ENCODE results near the gene PGBD1. TPM values are rescaled to one million over a fixed set of nuclear protein-coding genes. Genes with fewer than 3 reads are reported as not detected.

PGBD1 gene
- total and polyA plus RNA-seq, 2 of the 8 experiments (the other 6 are each of a cell fraction or from before 2014, with no cell fraction given): 2.5 to 9.2 TPM

DNA sequence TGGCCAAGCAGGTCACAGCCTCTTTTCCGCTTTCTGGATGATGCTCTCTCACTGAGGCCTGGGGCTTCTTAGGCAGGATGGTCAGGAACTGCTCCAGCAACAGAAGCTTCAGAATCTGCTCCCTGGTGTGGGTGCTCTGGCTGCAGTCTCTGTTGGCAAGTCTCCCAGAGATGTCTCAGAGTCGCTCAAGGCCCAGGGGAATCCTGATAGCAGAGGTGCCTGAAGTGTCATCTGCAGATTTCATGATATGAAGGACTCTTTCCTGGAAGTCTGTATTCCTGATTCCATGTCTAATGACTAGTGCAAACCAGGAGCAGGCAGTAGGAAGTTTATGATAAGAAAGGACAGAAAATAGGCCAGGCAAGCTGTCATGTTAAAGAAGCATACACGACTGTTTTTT, 34.3 kb downstream of the PGBD1 start:
- no peak overlapping the region for H2AFZ ChIP-seq (ENCODE audit: low read length)
- no peak overlapping the region for H3K27ac ChIP-seq (ENCODE audit: low read depth, low read length)
- H3K36me3 ChIP-seq (ENCODE audit: control insufficient read depth in 2 of 4, insufficient read depth in 4 of 4, low read length in 3 of 4): peaks cover 0 to 2% (median 0%) of the 10 kb centered on the region in 4 experiments; a peak in 1 of 8 replicates
- H3K4me1 ChIP-seq (replicated peaks in 1 of 4; ENCODE audit: control insufficient read depth in 3 of 4, insufficient read depth in 4 of 4, low read length in 3 of 4): peaks cover 0 to 1% (median 0%) of the 10 kb centered on the region in 4 experiments; a peak in 1 of 7 replicates
- no peaks in the 10 kb centered on the region for H3K27me3 ChIP-seq (replicated peaks in 1 of 4; ENCODE audit: control insufficient read depth in 3 of 4, extremely low read depth in 1 of 4, insufficient read depth in 3 of 4, low read length in 3 of 4)
- H2BK5ac ChIP-seq (ENCODE audit: low read depth, low read length): no peak overlapping the region
- no peak overlapping the region for H2BK15ac ChIP-seq (ENCODE audit: low read length)
- ChIA-PET POLR2A (ENCODE audit: partially characterized antibody) (interaction anchor here (0.6 kb wide), 1 partner anchor 210 kb away, joined by 3 read pairs; no protein-coding TSS in a partner anchor), CTCF (ENCODE audit: partially characterized antibody) (no interaction called here)
- H2BK12ac ChIP-seq (ENCODE audit: low read depth, low read length): no peak overlapping the region
- no peak overlapping the region for H2BK20ac ChIP-seq (ENCODE audit: low read length)
- TF ChIP-seq SP4 (IDR thresholded peaks at IDR 0.05; ENCODE audit: low read length) (no peak), ASH2L (IDR thresholded peaks at IDR 0.05; ENCODE audit: low read length) (no peak), CBX5 (IDR thresholded peaks at IDR 0.05; ENCODE audit: low read depth, low read length) (no peak), SP2 (IDR thresholded peaks at IDR 0.05; ENCODE audit: low read length) (no peak), GABPA (IDR thresholded peaks at IDR 0.05; ENCODE audit: borderline replicate concordance, insufficient read depth, low read length) (no peak), CTBP2 (IDR thresholded peaks at IDR 0.05; ENCODE audit: borderline replicate concordance, insufficient read depth, insufficient read length, low read length) (no peak), CHD2 (IDR thresholded peaks at IDR 0.05; ENCODE audit: low read length) (no peak)
- H3K23ac ChIP-seq (ENCODE audit: insufficient read length): no peak overlapping the region
- H4K20me1 ChIP-seq (replicated peaks in 1 of 2; ENCODE audit: control insufficient read depth in 1 of 2, insufficient read depth in 2 of 2, low read length in 2 of 2): no peaks in the 10 kb centered on the region
- no peaks in the 10 kb centered on the region for H3K79me1 ChIP-seq (ENCODE audit: low read depth, low read length)
- no peak for DNase-seq (ENCODE audit: low read depth in 1 of 2, low spot score in 2 of 2)
- no peak overlapping the region for H3K18ac ChIP-seq (ENCODE audit: extremely low read depth, low read length)
- no peak overlapping the region for H4K8ac ChIP-seq (ENCODE audit: extremely low read depth, insufficient read depth, low read length)
- no peaks in the 10 kb centered on the region for H3K79me2 ChIP-seq (ENCODE audit: control insufficient read depth in 1 of 2, insufficient read depth in 2 of 2, low read length in 2 of 2)
- no peak overlapping the region for H4K5ac ChIP-seq (ENCODE audit: insufficient read length, low read depth, low read length)
- no peak overlapping the region for H3K4me2 ChIP-seq (ENCODE audit: insufficient read depth in 1 of 2, low read depth in 2 of 2, low read length in 2 of 2)
- no peak overlapping the region for H4K91ac ChIP-seq (replicated peaks; ENCODE audit: insufficient read length, low read length)
- H2AK5ac ChIP-seq (ENCODE audit: low read depth, low read length): no peak overlapping the region
- H3K9ac ChIP-seq (replicated peaks in 1 of 4; ENCODE audit: extremely low read depth in 1 of 4, low read depth in 3 of 4, low read length in 3 of 4): no peak overlapping the region
- H3K4ac ChIP-seq (replicated peaks; ENCODE audit: insufficient read length, low read depth, low read length): no peak overlapping the region
- WGBS, 2 experiments (ENCODE audit: extremely low coverage in 1 of 2, insufficient coverage in 1 of 2, insufficient read length in 1 of 2, insufficient replicate concordance in 2 of 2, low coverage in 1 of 2, low lambda C conversion rate in 2 of 2, missing lambda C conversion rate in 1 of 2): 90% methylated on average over 3 of the region's 3 CpGs; no CpG with 5 or more reads in 1 of the 2 experiments
- H2BK120ac ChIP-seq (replicated peaks; ENCODE audit: low read depth, low read length): no peak overlapping the region
- FAIRE-seq: no peak
- H3K56ac ChIP-seq (replicated peaks; ENCODE audit: insufficient read length, low read depth, low read length): no peak overlapping the region
- no peak overlapping the region for H3K14ac ChIP-seq (ENCODE audit: insufficient read length)
- H3K23me2 ChIP-seq (ENCODE audit: low read depth, low read length): no peaks in the 10 kb centered on the region; the same call in 1 of the 2 replicates
- H3K4me3 ChIP-seq (ENCODE audit: extremely low read depth in 1 of 4, insufficient read depth in 2 of 4, low read depth in 3 of 4, low read length in 4 of 4): no peak overlapping the region
- 0 out of 4 replicates have a peak, but pooled peaks cover 0 to under 1% of the 10 kb centered on the region in 2 experiments for H3K9me3 ChIP-seq (ENCODE audit: insufficient read depth in 2 of 2, low read depth in 1 of 2, low read length in 1 of 2)

Measured in H1 (cell line).